Suprapubic skin (tissue), 4 donors: ENCODE measurements around the gene ZBTB20.

Source experiments
- POLR2A ChIP-seq, 2 donors: fragments of 450-650 bp; IDR thresholded peaks; one replicate each; pipeline ENCODE4 v1.6.1; 2017; ENCODE audit warnings: antibody characterized with exemption in 2 of 2, mild to moderate bottlenecking in 2 of 2, moderate library complexity in 2 of 2
- POLR2AphosphoS5 ChIP-seq, 3 donors: sonication (generic); formaldehyde crosslinking; IDR thresholded peaks; one replicate each; pipeline ENCODE4 v1.6.1; 2017; ENCODE audit warnings: antibody characterized with exemption in 3 of 3
- TF ChIP-seq, protein P1 (sequence below), 2 donors: fragments of 200-600 bp in 1 of 2; fragments of 450-650 bp in 1 of 2; sonication (generic) in 1 of 2; IDR thresholded peaks; one replicate each; pipeline ENCODE4 v1.5.1; 2016 to 2019; ENCODE audit warnings: antibody characterized with exemption in 2 of 2, mild to moderate bottlenecking in 1 of 2, moderate library complexity in 1 of 2

DNA sequence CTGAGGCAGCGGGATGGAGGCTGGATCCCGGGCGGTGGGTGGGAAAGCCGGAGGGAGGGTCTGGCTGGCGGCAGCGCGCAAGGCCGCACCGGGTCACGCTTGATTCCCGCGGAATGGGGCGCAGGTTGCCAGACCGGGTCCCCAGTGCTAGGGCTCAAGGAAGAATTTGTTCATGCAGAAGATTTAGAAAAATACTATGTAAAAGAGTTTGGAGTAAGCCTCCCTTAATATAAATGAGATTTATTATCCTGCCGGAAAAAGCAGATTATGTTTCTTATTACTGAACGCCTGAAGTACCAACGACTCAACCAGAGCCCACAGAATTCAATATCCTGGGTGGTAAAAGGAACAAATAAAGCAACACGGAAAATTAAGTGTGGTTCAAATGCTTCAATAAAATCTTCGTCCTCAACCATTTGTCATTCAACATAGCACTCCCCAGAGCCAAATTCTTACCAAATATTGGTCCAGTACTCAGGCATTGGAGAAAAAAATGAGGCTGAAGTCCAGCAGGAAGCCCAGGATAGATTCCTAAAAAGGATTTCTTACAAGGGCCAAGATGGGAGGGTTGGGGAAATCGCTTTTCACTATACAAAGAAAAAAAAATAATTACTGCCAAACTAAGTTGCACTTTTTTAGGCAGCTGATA lies 1.2 kb upstream of the ZBTB20 start:
- TF ChIP-seq POLR2A (IDR thresholded peaks at IDR 0.05) (no peak), POLR2AphosphoS5 (IDR thresholded peaks at IDR 0.05) (no peak)
- TF ChIP-seq, protein P1, sequence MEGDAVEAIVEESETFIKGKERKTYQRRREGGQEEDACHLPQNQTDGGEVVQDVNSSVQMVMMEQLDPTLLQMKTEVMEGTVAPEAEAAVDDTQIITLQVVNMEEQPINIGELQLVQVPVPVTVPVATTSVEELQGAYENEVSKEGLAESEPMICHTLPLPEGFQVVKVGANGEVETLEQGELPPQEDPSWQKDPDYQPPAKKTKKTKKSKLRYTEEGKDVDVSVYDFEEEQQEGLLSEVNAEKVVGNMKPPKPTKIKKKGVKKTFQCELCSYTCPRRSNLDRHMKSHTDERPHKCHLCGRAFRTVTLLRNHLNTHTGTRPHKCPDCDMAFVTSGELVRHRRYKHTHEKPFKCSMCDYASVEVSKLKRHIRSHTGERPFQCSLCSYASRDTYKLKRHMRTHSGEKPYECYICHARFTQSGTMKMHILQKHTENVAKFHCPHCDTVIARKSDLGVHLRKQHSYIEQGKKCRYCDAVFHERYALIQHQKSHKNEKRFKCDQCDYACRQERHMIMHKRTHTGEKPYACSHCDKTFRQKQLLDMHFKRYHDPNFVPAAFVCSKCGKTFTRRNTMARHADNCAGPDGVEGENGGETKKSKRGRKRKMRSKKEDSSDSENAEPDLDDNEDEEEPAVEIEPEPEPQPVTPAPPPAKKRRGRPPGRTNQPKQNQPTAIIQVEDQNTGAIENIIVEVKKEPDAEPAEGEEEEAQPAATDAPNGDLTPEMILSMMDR (IDR thresholded peaks at IDR 0.05): no peak
